Measurements from ENCODE around the gene ANGPTL2. TPM values are rescaled to one million over a fixed set of nuclear protein-coding genes. Genes with fewer than 3 reads are reported as not detected.

ANGPTL2 gene
- total RNA-seq, 1 experiment from 2014 or later: 5.1 TPM

DNA sequence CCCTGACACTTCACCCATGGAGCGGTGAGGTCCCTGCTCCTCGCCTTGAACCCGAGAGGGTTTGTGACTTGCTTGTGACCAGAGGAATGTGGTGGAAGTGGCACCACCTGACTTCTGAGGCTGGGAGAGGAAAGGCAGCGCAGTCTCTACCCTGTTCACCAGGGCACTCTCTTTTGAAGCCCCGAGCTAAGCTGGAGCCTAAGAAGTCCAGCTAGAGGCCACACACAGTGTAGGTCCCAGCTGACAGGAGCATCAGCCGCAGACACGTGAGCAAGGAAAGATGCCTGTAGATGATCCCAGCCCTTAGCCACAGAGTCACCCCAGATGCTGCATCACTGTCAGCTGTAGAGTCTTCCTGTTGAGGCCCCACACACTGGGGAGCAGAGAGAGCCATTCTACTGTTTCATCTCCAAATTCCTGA lies 1.7 kb upstream of the ANGPTL2 start:
- no peak overlapping the region for H2BK15ac ChIP-seq (ENCODE audit: low read depth, low read length)
- no peak overlapping the region for H3K4me3 Mint-ChIP-seq
- WGBS (ENCODE audit: extremely low coverage, insufficient read length, low lambda C conversion rate): no CpG with 5 or more reads among the region's 7 CpGs
- no peak overlapping the region for H3K27ac ChIP-seq (ENCODE audit: insufficient read length, low read depth, low read length)
- H3K4ac ChIP-seq (ENCODE audit: low read depth, low read length): no peak overlapping the region
- H2AK5ac ChIP-seq (ENCODE audit: insufficient read length, low read length): peak overlapping the region; percentile 44
- no peak overlapping the region for H4K91ac ChIP-seq (ENCODE audit: insufficient read length, low read depth, low read length)
- H3K27me3 ChIP-seq (ENCODE audit: insufficient read depth, low read length): no peaks in the 10 kb centered on the region
- no peak overlapping the region for H4K5ac ChIP-seq (ENCODE audit: insufficient read length, low read depth, low read length)
- H3K4me1 ChIP-seq (ENCODE audit: insufficient read depth, low read length): no peaks in the 10 kb centered on the region
- no peak overlapping the region for H2BK20ac ChIP-seq (ENCODE audit: low read depth, low read length, poor library complexity, severe bottlenecking)
- H3K18ac ChIP-seq (ENCODE audit: insufficient read length, low read depth, low read length): no peak overlapping the region
- no peak overlapping the region for H3K4me2 ChIP-seq (ENCODE audit: insufficient read depth, insufficient read length, low read length)
- peaks cover 0 to 10% (median 0%) of the 10 kb centered on the region in 3 experiments; a peak in 3 of 7 replicates for H3K36me3 Mint-ChIP-seq (ENCODE audit: insufficient read depth in 1 of 3, low read depth in 3 of 3)
- no peak overlapping the region for H3T11ph ChIP-seq (ENCODE audit: low read length)
- no peaks in the 10 kb centered on the region for H3K79me2 ChIP-seq (ENCODE audit: insufficient read depth, low read length)
- H3K9me3 ChIP-seq (ENCODE audit: control insufficient read depth, low read depth, low read length): no peaks in the 10 kb centered on the region
- H4K20me1 ChIP-seq (ENCODE audit: control insufficient read depth, insufficient read depth, insufficient read length): no peaks in the 10 kb centered on the region
- no peak for DNase-seq
- peaks cover 11% of the 10 kb centered on the region for H3K27me3 Mint-ChIP-seq (ENCODE audit: low read depth)
- no peak overlapping the region for H2BK5ac ChIP-seq (ENCODE audit: insufficient read length, low read length)
- no peak overlapping the region for H2BK12ac ChIP-seq (ENCODE audit: insufficient read length, low read depth, low read length)
- no peak overlapping the region for H3K27ac Mint-ChIP-seq
- TF ChIP-seq CTCF (conservative IDR thresholded peaks at IDR 0.05): no peak
- H3K9ac ChIP-seq (ENCODE audit: extremely low read depth, insufficient read length, low read length): no peak overlapping the region
- H2BK120ac ChIP-seq (ENCODE audit: low read depth, low read length, poor library complexity, severe bottlenecking): no peak overlapping the region
- H3K14ac ChIP-seq (ENCODE audit: insufficient read depth, low read length): no peak overlapping the region
- H3K4me1 Mint-ChIP-seq: peaks cover 26% of the 10 kb centered on the region in 2 experiments
- no peaks in the 10 kb centered on the region for H3K79me1 ChIP-seq (ENCODE audit: insufficient read depth, low read depth, low read length, poor library complexity, severe bottlenecking)
- H4K8ac ChIP-seq (replicated peaks; ENCODE audit: insufficient read length, low read depth, low read length): no peak overlapping the region
- no peak overlapping the region for H3K56ac ChIP-seq (ENCODE audit: insufficient read length, low read depth, low read length)
- H3K9me3 Mint-ChIP-seq: no peaks in the 10 kb centered on the region; a peak in 2 of 5 replicates
- no peak overlapping the region for H3K23ac ChIP-seq (ENCODE audit: insufficient read length, low read depth, low read length)
- H2AFZ ChIP-seq (ENCODE audit: low read length): no peak overlapping the region
- peaks cover 10% of the 10 kb centered on the region for H3K23me2 ChIP-seq (ENCODE audit: insufficient read length, low read depth, low read length, poor library complexity, severe bottlenecking)
